ENCODE results near the gene SNX33. TPM values are rescaled to one million over a fixed set of nuclear protein-coding genes. Genes with fewer than 3 reads are reported as not detected.
"Not testable (repeated sequence)": the region's sequence is repeated elsewhere in the genome, so short reads cannot be mapped to it uniquely, and the experiment has no call there.

SNX33 gene
- total RNA-seq, 2 donors from 2014 or later, result 2.6 to 12.1 TPM

DNA sequence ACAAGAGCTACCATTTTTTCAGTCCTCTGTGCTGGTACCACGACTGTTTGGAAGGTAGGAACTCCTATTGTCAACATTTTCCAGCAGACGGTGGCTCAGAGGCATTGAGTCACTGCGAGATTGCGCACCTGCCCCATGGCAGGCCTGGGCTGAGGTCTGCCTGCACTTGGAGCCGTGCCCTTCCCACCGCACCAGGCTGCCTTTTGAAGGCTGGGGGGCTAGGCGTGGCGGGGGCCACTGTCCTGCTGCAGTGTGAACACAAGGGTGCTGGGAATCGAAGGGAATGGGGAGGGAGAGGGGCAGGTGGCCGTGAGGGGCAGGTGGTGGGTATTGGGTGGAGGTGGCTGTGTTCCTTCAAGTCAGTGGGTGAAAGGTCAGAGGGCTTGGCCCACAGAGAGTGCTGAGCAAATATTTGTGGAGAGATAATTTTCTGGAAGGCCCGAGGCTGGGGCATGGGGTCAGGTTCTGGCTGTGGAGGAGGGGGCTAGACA is 16.3 kb downstream of the SNX33 start:
- no peaks in the 10 kb centered on the region for H3K36me3 Mint-ChIP-seq (ENCODE audit: low read depth)
- H3K27me3 Mint-ChIP-seq, result no peaks in the 10 kb centered on the region
- H3K9me3 Mint-ChIP-seq, result no peaks in the 10 kb centered on the region
- no peak overlapping the region for H3K4me3 Mint-ChIP-seq
- H3K4me1 Mint-ChIP-seq, result no peaks in the 10 kb centered on the region
- H3K27ac Mint-ChIP-seq, result no peak overlapping the region
- no peak for ATAC-seq (replicated peaks)

GRCh38 chr15:75666823-75667501 is 19.2 kb downstream of the SNX33 start:
- no peaks in the 10 kb centered on the region for H3K4me1 Mint-ChIP-seq
- H3K4me3 Mint-ChIP-seq, result no peak overlapping the region
- H3K27ac Mint-ChIP-seq, result no peak overlapping the region
- H3K9me3 Mint-ChIP-seq, result no peaks in the 10 kb centered on the region
- no peaks in the 10 kb centered on the region for H3K36me3 Mint-ChIP-seq (ENCODE audit: low read depth)
- no peak for ATAC-seq (replicated peaks)
- H3K27me3 Mint-ChIP-seq, result no peaks in the 10 kb centered on the region

DNA sequence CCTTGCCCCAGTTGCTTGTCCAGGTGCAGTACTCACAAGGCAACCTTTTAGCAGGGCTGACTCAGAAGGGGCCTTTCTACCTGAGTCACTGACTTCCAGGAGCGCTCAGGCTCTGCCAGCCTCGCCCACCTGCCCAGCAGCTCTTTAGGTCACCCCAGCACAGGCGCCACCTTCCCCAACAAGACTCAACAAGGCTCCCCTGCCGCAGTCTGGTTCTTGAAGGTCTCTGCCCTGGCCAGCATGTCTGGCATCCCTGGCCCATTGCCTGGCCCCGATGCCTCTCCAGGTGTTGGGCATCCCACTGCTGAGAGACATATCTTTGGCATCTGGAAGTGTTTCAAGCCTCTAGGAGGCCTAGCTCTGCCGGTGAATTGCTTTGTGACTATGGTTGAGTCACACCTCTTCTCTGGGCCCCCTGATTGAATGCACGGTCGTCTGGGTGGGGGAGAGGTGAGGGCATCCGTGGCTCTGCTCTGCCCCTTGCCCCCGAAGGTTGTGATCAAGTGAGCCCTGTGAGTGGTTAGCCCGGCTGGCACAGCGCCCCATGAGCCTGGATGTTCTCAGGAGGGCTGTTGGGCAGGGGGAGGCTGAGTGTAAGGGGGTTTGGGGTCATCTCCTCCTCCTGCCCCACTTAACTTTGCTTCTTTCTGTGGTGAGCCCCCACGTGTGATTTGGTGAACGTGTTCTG is 21.6 kb downstream of the SNX33 start:
- Mint-ChIP-seq H3K36me3 (ENCODE audit: low read depth) (no peaks in the 10 kb centered on the region), H3K9me3 (no peaks in the 10 kb centered on the region), H3K4me1 (no peaks in the 10 kb centered on the region), H3K4me3 (no peak overlapping the region), H3K27me3 (no peaks in the 10 kb centered on the region), H3K27ac (peak overlapping the region; percentile 61)
- ATAC-seq (replicated peaks), result peak; percentile 80

DNA sequence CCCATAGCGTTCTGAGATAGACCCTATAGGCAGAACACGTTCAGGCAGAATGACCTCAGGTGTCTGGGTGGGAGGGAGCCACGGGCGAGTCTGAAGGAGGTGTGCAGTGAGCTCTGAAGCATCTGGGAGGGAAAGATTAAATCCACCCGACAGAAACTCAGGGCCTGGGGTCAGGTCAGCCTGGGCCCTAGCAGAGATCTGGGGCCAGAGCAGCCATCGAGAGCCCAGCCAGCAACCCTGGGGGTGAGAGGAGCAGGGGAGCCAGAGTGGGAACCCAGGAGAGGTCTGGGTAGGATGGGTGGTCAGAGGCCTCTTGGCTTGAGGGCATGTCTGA is 22.1 kb downstream of the SNX33 start:
- H3K36me3 Mint-ChIP-seq (ENCODE audit: low read depth), result no peaks in the 10 kb centered on the region
- H3K27ac Mint-ChIP-seq, result peak overlapping the region; percentile 61
- H3K27me3 Mint-ChIP-seq, result no peaks in the 10 kb centered on the region
- no peak overlapping the region for H3K4me3 Mint-ChIP-seq
- no peaks in the 10 kb centered on the region for H3K4me1 Mint-ChIP-seq
- no peaks in the 10 kb centered on the region for H3K9me3 Mint-ChIP-seq
- no peak for ATAC-seq (replicated peaks)

DNA sequence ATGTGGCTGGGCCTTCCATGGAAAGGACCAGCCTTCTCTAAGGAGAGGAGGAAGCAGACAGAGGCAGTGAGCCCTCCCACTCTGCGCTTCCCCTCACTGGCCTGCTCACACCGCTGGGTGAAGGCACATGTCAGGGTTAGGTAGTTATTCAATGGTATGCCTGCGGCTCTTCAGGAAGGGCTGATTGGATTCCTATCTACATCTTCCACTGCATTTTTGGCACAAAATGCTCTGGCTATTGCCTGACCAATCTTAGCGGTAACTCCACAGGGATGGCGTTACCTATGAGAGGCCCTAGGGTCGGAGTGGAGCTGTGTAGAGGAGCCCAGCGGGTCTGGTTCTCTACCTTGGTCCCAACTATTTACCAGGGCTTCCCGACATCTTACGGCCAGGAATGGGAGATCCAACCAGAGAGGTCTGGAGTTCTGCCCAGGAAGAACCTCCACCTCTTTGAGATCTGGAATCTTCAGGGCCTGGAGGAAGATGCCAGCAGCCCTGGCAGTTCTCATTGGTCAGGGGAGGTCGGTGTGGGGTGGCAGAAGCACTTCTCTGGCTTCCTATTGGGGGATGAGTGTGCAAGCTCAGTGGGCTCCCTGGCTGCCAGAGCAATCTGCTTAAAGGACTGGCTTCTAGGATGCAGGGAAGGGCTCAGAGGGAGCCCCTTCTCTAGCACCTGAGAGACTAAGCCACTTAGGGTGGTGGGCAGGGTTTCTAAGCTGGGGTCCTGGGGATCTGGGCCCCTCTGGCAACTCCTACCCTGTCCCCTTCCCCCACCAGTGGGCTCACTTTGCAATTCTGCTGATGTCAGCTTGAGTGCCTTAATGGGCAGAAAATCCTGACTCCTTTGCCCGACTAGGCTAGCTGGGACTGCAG is 24.3 kb downstream of the SNX33 start:
- H3K27me3 Mint-ChIP-seq, result no peaks in the 10 kb centered on the region
- no peak overlapping the region for H3K4me3 Mint-ChIP-seq
- no peaks in the 10 kb centered on the region for H3K36me3 Mint-ChIP-seq (ENCODE audit: low read depth)
- ATAC-seq (replicated peaks), result no peak
- H3K9me3 Mint-ChIP-seq, result no peaks in the 10 kb centered on the region
- no peaks in the 10 kb centered on the region for H3K4me1 Mint-ChIP-seq
- H3K27ac Mint-ChIP-seq, result no peak overlapping the region

DNA sequence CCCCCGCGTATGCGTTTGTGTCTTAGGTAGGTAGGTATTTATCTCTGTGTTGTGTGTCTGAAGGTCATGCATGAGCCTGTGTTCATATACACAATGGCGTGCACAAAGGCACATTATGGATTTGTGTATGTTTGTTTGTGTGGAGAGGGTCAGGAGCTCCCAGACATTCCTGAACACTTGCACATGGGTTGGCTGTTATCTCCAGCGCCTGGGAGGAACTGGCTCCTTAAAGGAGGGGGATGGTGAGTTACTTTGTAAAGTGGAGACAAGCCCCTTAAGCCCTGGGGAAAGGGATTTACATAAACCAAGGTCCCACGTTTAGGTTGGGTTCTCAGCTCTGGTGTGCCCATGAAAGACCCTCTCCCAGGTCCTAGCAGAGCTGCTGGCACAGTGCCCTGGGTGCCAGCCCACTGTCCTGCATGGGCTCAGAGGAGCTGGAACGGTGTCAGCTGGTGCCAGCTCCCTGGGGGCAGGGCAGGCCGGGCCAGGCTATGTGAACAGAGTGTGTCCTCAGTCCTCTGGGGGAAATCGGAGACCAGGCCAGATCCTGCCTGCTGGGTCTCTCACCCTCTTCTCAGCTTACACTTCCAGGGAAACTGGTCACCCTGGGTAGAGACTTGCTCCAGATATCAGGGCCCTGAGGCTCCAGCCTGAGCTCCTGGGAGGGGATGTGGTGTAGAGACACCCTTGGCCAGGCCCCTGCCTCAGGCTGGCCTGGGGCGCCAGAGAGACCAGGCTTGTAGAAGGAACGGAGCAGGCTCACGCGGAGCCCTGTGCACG is 25.1 kb downstream of the SNX33 start:
- Mint-ChIP-seq H3K4me1 (no peaks in the 10 kb centered on the region), H3K36me3 (ENCODE audit: low read depth) (no peaks in the 10 kb centered on the region), H3K27me3 (no peaks in the 10 kb centered on the region), H3K9me3 (no peaks in the 10 kb centered on the region), H3K27ac (no peak overlapping the region), H3K4me3 (no peak overlapping the region)
- no peak for ATAC-seq (replicated peaks)

DNA sequence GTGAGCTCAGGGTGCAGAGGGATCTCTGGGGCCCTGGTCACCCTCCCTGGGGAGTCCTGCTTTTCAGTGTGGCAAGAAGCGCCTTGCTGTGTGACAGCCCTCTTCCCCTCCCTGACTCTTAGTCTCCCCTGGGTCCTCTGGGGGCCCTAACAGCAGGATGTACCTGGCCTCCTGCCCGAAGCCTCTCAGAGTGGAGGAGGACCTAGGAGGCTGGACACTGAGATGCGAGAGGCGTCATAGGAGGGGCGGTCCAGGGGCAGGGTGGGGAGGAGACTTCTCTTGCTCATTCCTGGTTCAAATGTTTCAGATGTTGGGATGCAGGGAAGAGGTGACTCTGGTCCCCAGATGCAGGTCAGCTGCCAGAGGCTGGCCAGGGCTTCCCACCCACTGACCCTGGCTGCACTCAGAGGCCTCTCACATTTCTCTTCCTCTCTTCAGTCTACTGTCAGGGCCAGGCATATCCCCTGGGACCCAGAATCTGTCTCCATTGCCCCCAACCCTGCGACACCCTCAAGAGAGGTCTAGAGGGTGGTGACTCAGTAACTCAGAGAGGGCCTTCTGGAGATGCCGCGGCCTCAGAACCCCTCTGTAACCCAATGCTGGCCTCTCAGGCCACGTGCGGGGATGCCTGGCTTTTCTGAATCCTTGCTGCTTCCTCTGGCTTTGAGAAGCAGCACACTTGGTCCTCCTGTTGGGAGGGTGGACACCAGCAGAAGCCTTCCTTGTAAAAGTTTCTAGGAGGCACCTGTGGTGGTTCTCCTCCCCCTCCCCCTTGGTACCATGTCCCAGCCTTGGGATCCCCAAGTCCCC is 25.9 kb downstream of the SNX33 start:
- no peaks in the 10 kb centered on the region for H3K9me3 Mint-ChIP-seq
- no peak overlapping the region for H3K27ac Mint-ChIP-seq
- H3K27me3 Mint-ChIP-seq, result no peaks in the 10 kb centered on the region
- no peaks in the 10 kb centered on the region for H3K36me3 Mint-ChIP-seq (ENCODE audit: low read depth)
- no peak for ATAC-seq (replicated peaks)
- H3K4me3 Mint-ChIP-seq, result no peak overlapping the region
- H3K4me1 Mint-ChIP-seq, result no peaks in the 10 kb centered on the region

DNA sequence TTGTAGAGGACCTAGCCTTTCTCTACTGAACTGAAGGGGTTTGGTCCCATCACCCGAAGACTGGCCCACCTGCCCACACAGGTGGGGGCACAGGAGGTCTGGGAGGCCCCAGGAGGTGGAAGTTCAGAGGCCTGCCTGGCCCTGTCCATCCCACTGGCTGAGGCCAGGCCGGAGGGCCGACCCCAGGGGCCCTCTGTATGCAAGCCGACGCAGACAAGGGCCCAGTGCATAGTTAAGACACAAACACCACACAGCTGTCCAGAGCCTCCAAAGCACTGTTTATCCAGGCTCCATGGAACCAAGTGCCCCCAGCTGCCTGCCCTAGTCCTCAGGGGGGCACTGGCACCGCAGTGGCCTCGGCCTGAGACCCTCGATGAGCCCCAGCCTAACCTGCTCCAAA is 26.7 kb downstream of the SNX33 start:
- no peaks in the 10 kb centered on the region for H3K27me3 Mint-ChIP-seq
- ATAC-seq (replicated peaks), result no peak

GRCh38 chr15:75675579-75676404 is 28.1 kb downstream of the SNX33 start:
- no peak overlapping the region for H3K27ac Mint-ChIP-seq
- H3K4me3 Mint-ChIP-seq, result no peak overlapping the region
- no peaks in the 10 kb centered on the region for H3K36me3 Mint-ChIP-seq (ENCODE audit: low read depth)
- no peaks in the 10 kb centered on the region for H3K27me3 Mint-ChIP-seq
- H3K4me1 Mint-ChIP-seq, result no peaks in the 10 kb centered on the region
- no peaks in the 10 kb centered on the region for H3K9me3 Mint-ChIP-seq
- no peak for ATAC-seq (replicated peaks)

More for the DNA sequence above, 26.7 kb downstream of the SNX33 start:
- no peaks in the 10 kb centered on the region for H3K36me3 Mint-ChIP-seq (ENCODE audit: low read depth)
- no peak overlapping the region for H3K27ac Mint-ChIP-seq
- no peaks in the 10 kb centered on the region for H3K4me1 Mint-ChIP-seq
- H3K9me3 Mint-ChIP-seq, result no peaks in the 10 kb centered on the region
- no peak overlapping the region for H3K4me3 Mint-ChIP-seq

DNA sequence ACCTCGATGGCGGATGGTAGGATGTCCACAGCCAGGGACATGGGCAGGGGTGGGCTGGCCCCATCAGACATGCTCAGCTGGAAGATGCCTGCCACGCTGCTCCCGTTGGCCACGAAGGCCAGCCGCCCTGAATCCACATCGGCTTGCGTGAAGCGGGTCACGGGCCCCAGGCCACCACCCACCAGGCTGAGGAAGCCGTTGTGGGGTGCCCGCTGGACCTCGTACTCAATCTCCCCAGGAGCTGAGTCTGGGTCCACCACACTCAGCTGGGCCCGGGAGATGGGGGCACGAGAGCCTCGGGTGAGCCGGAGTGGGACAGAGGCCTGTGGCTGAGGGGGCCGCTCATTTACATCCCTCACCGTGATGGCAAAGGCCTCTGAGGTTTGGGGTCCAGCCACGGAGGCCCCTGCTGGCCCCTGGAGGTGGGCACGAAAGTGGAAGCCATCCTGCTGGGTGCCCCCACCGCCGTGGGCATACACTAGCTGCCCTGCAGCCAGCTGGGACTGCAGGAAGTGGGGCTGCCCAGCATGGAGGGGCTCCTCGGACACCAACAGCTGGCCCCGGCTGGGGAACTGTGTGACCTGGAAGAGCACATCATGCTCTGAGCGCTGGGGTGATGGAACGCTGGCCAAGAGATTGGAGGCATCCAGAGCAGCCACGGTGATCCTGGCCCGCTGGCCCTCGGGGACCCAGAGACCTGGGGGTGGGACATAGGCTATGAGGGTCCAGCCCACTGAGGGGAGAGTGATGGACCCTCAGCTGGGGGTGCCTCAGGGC is 29.2 kb downstream of the SNX33 start:
- H3K4me1 Mint-ChIP-seq, result no peaks in the 10 kb centered on the region
- H3K27ac Mint-ChIP-seq, result no peak overlapping the region
- H3K4me3 Mint-ChIP-seq, result no peak overlapping the region
- H3K27me3 Mint-ChIP-seq, result no peaks in the 10 kb centered on the region
- no peaks in the 10 kb centered on the region for H3K9me3 Mint-ChIP-seq
- no peaks in the 10 kb centered on the region for H3K36me3 Mint-ChIP-seq (ENCODE audit: low read depth)
- ATAC-seq (replicated peaks), result no peak

GRCh38 chr15:75677465-75678323 is 30.0 kb downstream of the SNX33 start:
- no peak overlapping the region for H3K4me3 Mint-ChIP-seq
- H3K9me3 Mint-ChIP-seq, result no peaks in the 10 kb centered on the region
- no peaks in the 10 kb centered on the region for H3K4me1 Mint-ChIP-seq
- no peaks in the 10 kb centered on the region for H3K36me3 Mint-ChIP-seq (ENCODE audit: low read depth)
- H3K27ac Mint-ChIP-seq, result no peak overlapping the region
- ATAC-seq (replicated peaks), result no peak
- no peaks in the 10 kb centered on the region for H3K27me3 Mint-ChIP-seq

GRCh38 chr15:75678324-75678690 is 30.6 kb downstream of the SNX33 start:
- H3K4me3 Mint-ChIP-seq; H3K27me3 Mint-ChIP-seq; H3K4me1 Mint-ChIP-seq; H3K27ac Mint-ChIP-seq; ATAC-seq (replicated peaks); H3K36me3 Mint-ChIP-seq (ENCODE audit: low read depth); H3K9me3 Mint-ChIP-seq: not testable (repeated sequence)

Data from activated T-helper 17 cell treated with anti-CD3 and anti-CD28 coated beads, Interleukin-2, amount 50 U/mL, for 72 hours (primary cell).